Uterus (tissue), 2 donors: Measurements from ENCODE around the gene INTS15.

Experiments used
- POLR2A ChIP-seq, 2 donors: fragments of 450-650 bp; IDR thresholded peaks; one replicate each; pipeline ENCODE4 v1.6.1; 2016; ENCODE audit warnings: antibody characterized with exemption in 2 of 2, mild to moderate bottlenecking in 1 of 2, moderate library complexity in 1 of 2
- TF ChIP-seq, protein P1 (sequence below), 4 experiments: fragments of 200-600 bp in 2 of 4; fragments of 450-650 bp in 2 of 4; sonication (generic) in 2 of 4; IDR thresholded peaks; one replicate each; pipeline ENCODE4 v1.5.1; 2016 to 2019; ENCODE audit warnings: antibody characterized with exemption in 4 of 4, mild to moderate bottlenecking in 2 of 4, moderate library complexity in 1 of 4

DNA sequence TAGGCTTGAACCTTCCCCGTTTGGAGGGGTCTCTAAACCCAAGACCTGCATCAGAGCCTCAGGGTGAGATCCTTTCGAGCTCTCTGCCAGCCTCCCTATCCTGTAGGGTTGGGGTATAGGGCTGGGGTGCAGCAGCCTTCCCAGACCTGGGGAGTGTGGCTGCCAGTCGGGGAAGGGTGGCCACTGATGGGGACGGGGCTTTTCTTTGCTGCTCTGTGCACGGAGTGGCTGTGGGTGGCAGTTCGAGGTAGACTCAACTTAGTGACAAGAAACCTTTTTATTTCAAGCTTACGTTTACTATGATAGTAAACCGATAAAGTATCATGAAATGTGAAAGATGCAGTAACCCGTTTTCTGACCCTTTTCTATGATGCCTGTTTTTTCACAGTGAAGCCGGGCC, 60.3 kb downstream of the INTS15 start:
- TF ChIP-seq, protein P1, sequence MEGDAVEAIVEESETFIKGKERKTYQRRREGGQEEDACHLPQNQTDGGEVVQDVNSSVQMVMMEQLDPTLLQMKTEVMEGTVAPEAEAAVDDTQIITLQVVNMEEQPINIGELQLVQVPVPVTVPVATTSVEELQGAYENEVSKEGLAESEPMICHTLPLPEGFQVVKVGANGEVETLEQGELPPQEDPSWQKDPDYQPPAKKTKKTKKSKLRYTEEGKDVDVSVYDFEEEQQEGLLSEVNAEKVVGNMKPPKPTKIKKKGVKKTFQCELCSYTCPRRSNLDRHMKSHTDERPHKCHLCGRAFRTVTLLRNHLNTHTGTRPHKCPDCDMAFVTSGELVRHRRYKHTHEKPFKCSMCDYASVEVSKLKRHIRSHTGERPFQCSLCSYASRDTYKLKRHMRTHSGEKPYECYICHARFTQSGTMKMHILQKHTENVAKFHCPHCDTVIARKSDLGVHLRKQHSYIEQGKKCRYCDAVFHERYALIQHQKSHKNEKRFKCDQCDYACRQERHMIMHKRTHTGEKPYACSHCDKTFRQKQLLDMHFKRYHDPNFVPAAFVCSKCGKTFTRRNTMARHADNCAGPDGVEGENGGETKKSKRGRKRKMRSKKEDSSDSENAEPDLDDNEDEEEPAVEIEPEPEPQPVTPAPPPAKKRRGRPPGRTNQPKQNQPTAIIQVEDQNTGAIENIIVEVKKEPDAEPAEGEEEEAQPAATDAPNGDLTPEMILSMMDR (IDR thresholded peaks at IDR 0.05): no peak
- no peak for TF ChIP-seq POLR2A (IDR thresholded peaks at IDR 0.05)
